RWPE1 (cell line): ENCODE data around the gene TAS2R4.
"Not testable (repeated sequence)": the region's sequence is repeated elsewhere in the genome, so short reads cannot be mapped to it uniquely, and the experiment has no call there.

Source experiments
- CTCF ChIA-PET: fragments of 350-600 bp; sonication (Branson Sonifier 250); formaldehyde crosslinking; extraction: SDS; loops from one replicate; lab custom pipeline; 2021; lab: Yijun Ruan, JAX
- POLR2A ChIA-PET: fragments of 400-600 bp; formaldehyde crosslinking; extraction: SDS; loops from one replicate; lab custom pipeline; 2020; ENCODE audit warnings: antibody characterized with exemption; ENCODE audit not compliant: low non-redundant PET; lab: Yijun Ruan, JAX
- DNase-seq: peaks from one replicate; pipeline ENCODE4 v3.0.0; 2012; ENCODE audit warnings: low spot score
- H3K27ac ChIP-seq: fragments of 450-650 bp; 2 replicates; pipeline ENCODE4 v1.5.1; 2017
- TF ChIP-seq, protein P1 (sequence below): fragments of 450-650 bp; conservative IDR thresholded peaks from 2 replicates; pipeline ENCODE4 v1.5.1; 2017; ENCODE audit warnings: low read depth, mild to moderate bottlenecking

TAS2R4 gene

DNA sequence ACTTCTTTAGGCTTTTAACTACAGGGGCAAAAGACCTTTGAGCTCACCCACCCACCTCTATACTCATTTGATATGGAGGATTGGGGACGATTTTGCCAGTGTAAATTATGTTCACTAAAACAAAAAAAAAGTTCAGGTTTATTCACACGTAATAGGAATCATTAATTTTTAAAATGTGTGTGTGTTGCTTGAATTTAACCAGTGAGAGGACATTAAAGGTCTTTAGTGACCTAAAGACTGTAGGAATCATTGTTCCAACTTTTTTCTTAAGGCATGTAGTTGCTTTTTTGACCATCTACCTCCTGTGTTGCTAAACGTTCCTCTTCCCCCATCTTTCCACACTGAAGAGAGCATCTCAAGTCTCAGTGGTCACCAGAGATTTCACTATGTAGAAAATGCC, 37.2 kb upstream of the TAS2R4 start:
- POLR2A ChIA-PET: no interaction called here
- no peak overlapping the region for H3K27ac ChIP-seq
- CTCF ChIA-PET: no interaction called here
- TF ChIP-seq, protein P1, sequence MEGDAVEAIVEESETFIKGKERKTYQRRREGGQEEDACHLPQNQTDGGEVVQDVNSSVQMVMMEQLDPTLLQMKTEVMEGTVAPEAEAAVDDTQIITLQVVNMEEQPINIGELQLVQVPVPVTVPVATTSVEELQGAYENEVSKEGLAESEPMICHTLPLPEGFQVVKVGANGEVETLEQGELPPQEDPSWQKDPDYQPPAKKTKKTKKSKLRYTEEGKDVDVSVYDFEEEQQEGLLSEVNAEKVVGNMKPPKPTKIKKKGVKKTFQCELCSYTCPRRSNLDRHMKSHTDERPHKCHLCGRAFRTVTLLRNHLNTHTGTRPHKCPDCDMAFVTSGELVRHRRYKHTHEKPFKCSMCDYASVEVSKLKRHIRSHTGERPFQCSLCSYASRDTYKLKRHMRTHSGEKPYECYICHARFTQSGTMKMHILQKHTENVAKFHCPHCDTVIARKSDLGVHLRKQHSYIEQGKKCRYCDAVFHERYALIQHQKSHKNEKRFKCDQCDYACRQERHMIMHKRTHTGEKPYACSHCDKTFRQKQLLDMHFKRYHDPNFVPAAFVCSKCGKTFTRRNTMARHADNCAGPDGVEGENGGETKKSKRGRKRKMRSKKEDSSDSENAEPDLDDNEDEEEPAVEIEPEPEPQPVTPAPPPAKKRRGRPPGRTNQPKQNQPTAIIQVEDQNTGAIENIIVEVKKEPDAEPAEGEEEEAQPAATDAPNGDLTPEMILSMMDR: no peak
- no peak for DNase-seq

DNA sequence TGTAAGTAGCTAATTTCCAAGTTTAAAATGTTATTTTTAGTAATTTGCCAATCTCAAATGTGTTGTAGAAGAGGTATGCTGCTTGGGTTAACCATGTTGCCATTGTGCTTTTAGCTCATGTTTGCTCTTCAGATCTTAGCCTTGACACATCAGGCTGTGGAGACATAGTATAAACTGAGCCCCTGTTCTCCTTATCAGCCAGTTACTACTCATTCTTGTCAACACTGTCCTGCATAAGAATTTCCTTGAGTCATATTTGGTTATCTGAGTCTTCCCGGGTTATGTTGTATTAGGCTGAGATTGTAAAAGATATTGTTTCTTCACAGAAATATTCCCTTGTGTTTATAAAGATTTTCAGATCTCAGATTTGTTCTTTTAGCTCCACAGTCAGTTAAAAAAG, 34.2 kb upstream of the TAS2R4 start:
- ChIA-PET CTCF (no interaction called here), POLR2A (no interaction called here)
- TF ChIP-seq, protein P1: no peak
- no peak overlapping the region for H3K27ac ChIP-seq
- no peak for DNase-seq

DNA sequence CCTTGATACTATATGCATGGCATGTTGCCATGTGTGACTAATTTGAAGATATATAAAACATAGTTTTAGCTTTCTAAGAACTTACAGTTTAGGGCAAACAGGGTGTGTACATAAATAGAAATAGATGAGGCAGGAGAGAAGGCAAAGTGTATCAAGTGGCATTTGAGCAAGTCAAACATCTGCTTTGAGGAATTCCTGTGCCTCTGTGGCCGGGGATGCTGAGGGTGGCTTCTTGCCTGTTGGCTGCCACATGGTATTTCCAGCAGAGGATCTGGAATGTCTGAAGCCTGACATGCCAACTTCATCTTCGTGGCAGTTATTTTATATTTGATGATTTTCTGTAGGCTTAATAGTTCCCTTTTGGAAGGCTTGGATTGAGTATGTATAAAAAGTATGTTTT, 32.3 kb upstream of the TAS2R4 start:
- ChIA-PET CTCF (no interaction called here), POLR2A (no interaction called here)
- TF ChIP-seq, protein P1: no peak
- H3K27ac ChIP-seq: no peak overlapping the region
- DNase-seq: no peak

DNA sequence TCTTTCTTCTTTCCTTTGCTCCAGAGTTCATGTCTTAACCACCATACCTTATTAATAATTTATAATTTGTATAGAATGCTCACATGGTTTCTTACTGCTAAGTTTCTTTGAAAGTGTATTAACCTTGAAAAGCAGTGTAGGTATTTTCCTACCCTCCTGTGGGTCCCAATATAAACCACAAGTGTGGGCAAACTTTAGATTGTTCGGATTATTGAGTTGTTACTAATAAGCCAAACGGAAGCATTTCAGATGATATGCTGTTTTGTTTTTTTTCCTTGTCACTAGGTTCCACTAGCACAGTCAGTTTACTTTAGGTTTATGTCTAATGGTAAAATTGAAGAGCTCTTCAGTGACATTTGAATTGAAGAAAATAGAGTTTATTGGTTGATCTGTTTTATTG, 28.1 kb upstream of the TAS2R4 start:
- TF ChIP-seq, protein P1: no peak
- ChIA-PET CTCF (no interaction called here), POLR2A (no interaction called here)
- no peak for DNase-seq
- H3K27ac ChIP-seq: no peak overlapping the region

DNA sequence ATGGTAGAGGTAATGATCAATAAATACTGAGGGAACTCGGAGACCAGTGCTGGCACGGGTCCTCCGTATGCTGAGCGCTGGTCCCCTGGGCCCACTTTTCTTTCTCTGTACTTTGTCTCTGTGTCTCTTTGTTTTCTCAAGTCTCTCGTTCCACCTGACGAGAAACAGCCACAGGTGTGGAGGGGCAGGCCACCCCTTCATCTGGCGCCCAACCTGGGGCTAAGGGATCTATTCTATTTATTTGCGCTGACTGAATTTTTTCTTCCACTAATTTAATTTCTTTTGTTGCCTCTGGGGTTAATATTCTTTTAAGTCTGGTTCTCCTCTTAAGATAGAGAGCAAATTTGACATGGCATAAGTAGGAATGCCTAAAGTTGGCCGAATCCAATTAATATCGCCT, 24.6 kb upstream of the TAS2R4 start:
- DNase-seq, H3K27ac ChIP-seq, CTCF ChIA-PET, POLR2A ChIA-PET: not testable (repeated sequence)

DNA sequence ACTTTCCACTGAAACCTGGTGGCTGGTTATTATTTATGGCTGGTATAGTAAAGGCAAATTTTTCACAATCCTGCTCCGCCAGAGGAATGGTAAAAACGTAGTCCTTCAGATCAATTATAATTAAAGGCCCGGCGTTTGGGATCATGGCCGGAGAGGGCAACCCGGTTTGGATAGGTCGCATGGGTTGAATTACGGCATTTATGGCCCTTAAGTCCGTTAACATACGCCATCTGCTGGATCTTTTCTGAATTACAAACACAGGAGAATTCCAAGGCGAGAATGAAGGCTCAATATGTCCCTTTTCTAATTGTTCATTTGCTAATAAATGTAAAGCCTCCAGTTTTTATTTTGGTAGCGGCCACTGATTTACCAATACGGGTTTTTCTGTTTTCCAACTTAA, 23.8 kb upstream of the TAS2R4 start:
- CTCF ChIA-PET: no interaction called here
- H3K27ac ChIP-seq: no peak overlapping the region
- POLR2A ChIA-PET: no interaction called here
- TF ChIP-seq, protein P1: peak; percentile 38
- DNase-seq: no peak

DNA sequence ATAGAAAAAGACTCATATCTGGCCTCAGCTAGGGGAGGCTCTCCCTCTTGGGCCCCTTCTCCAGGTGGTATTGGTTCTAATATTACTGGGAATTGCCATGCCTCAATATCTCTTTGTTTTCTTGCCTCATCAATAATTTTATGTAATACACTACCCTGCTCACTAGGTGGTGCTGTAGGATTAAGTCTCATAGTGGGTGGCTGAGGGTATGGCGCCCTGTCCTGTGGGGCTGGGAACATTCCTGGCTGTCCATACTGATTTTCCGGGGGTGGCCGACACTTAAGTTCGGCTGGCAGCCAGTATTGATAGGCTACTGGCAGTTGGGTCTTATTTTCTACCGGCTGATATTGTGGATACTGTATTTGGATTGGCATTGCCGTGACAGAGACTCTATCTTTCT, 21.5 kb upstream of the TAS2R4 start:
- POLR2A ChIA-PET: no interaction called here
- TF ChIP-seq, protein P1: peak; percentile 20; the same call in 1 of the 2 replicates
- no peak overlapping the region for H3K27ac ChIP-seq
- DNase-seq: peak; percentile 3
- CTCF ChIA-PET: no interaction called here
